HCT116 (cell line): ENCODE data around the gene TWIST2. TPM values are rescaled to one million over a fixed set of nuclear protein-coding genes. Genes with fewer than 3 reads are reported as not detected.

Source experiments
- ATAC-seq: fragments of 200-7000 bp; cut with Tn5 transposase; 2 replicates; pipeline ENCODE4 v1.9.1; 2020; ENCODE audit warnings: mild to moderate bottlenecking, moderate library complexity
- BruUV-seq: library from RNA; stranded (reverse); fragments of 400-500 nt; replicated peaks from 2 replicates; lab custom pipeline; 2021; lab: Mats Ljungman, UMichigan
- CTCF ChIA-PET: fragments of 300-600 bp; sonication (Branson Sonifier 250); formaldehyde crosslinking; loops from one replicate; lab custom pipeline; 2021; ENCODE audit warnings: antibody characterized with exemption; lab: Charles Lee
- POLR2A ChIA-PET: fragments of 300-600, 350-600 bp; sonication (Branson Sonifier 250); formaldehyde crosslinking; loops from one replicate; lab custom pipeline; 2021; ENCODE audit warnings: antibody characterized with exemption; lab: Charles Lee
- RAD21 ChIA-PET, 2 experiments: fragments of 300-600 bp; sonication (Branson Sonifier 250); formaldehyde crosslinking; loops; one replicate each; lab custom pipeline; 2023; ENCODE audit warnings: low total read pairs in 2 of 2; ENCODE audit not compliant: uncharacterized antibody in 2 of 2, unreplicated experiment in 2 of 2, low non-redundant PET in 1 of 2; lab: Charles Lee
- DNase-seq: peaks from one replicate; pipeline ENCODE4 v3.0.0-alpha.2; 2010; ENCODE audit warnings: low read depth, low spot score
- H2AFZ ChIP-seq: fragments of 200-600 bp; shearing (Covaris generic), sonication (generic); 2 replicates; pipeline ENCODE4 v1.6.1; 2017; ENCODE audit warnings: low read depth, mixed run types, mixed read lengths, antibody characterized with exemption, low read length; ENCODE audit not compliant: poor library complexity, severe bottlenecking
- H3K27ac ChIP-seq: 2 replicates; pipeline ENCODE4 v1.5.1; 2012; ENCODE audit warnings: low read depth, low read length
- H3K27me3 ChIP-seq: fragments of 200-600 bp; sonication (generic); 2 replicates; pipeline ENCODE4 v1.6.1; 2016; ENCODE audit warnings: mixed run types, low read length, mixed read lengths; ENCODE audit not compliant: insufficient read depth
- H3K36me3 ChIP-seq, 2 experiments: fragments of 200-500 bp in 1 of 2; fragments of 200-600 bp in 1 of 2; sonication (Bioruptor generic) in 1 of 2; sonication (generic) in 1 of 2; 2 replicates each; pipeline versions ENCODE4 v1.5.1 to v1.6.1; 2014 to 2016; ENCODE audit warnings: low read length in 2 of 2, inconsistent platforms in 1 of 2, mixed read lengths in 1 of 2, mixed run types in 1 of 2; ENCODE audit not compliant: insufficient read depth in 2 of 2, control insufficient read depth in 1 of 2
- H3K4me1 ChIP-seq, 2 experiments: fragments of 200-600 bp in 1 of 2; sonication (generic) in 1 of 2; 2 replicates each; pipeline versions ENCODE4 v1.5.1 to v1.6.1; 2012 to 2017; ENCODE audit warnings: low read length in 2 of 2, inconsistent platforms in 1 of 2, mild to moderate bottlenecking in 1 of 2, mixed read lengths in 1 of 2, mixed run types in 1 of 2, moderate library complexity in 1 of 2; ENCODE audit not compliant: insufficient read depth in 2 of 2, control insufficient read depth in 1 of 2
- H3K4me2 ChIP-seq: fragments of 200-600 bp; sonication (generic); 2 replicates; pipeline ENCODE4 v1.6.1; 2017; ENCODE audit warnings: mixed run types, low read length, mixed read lengths
- H3K4me3 ChIP-seq, 2 experiments: fragments of 200-600 bp in 1 of 2; sonication (generic) in 1 of 2; replicated peaks in 1 of 2; 2 replicates each; pipeline ENCODE4 v1.5.1; 2011 to 2016; ENCODE audit warnings: low read length in 2 of 2, control low read depth in 1 of 2, low read depth in 1 of 2, mild to moderate bottlenecking in 1 of 2, mixed read lengths in 1 of 2, mixed run types in 1 of 2
- H3K79me2 ChIP-seq: fragments of 200-600 bp; sonication (generic); 2 replicates; pipeline ENCODE4 v1.6.1; 2017; ENCODE audit warnings: mild to moderate bottlenecking, mixed run types, low read length, moderate library complexity, mixed read lengths; ENCODE audit not compliant: insufficient read depth
- H3K9ac ChIP-seq: fragments of 200-600 bp; sonication (generic); 2 replicates; pipeline ENCODE4 v1.6.1; 2016; ENCODE audit warnings: low read length, mixed read lengths
- H3K9me2 ChIP-seq: fragments of 200-600 bp; sonication (generic), shearing (Covaris generic); 2 replicates; pipeline ENCODE4 v1.6.1; 2017; ENCODE audit warnings: mixed run types, mild to moderate bottlenecking, moderate library complexity; ENCODE audit not compliant: insufficient read depth
- H3K9me3 ChIP-seq, 2 experiments: fragments of 200-500 bp in 1 of 2; fragments of 200-600 bp in 1 of 2; sonication (Bioruptor generic) in 1 of 2; sonication (generic) in 1 of 2; 2 replicates each; pipeline ENCODE4 v1.6.1; 2014 to 2017; ENCODE audit warnings: low read length in 2 of 2, mixed read lengths in 2 of 2, inconsistent platforms in 1 of 2, low read depth in 1 of 2, mild to moderate bottlenecking in 1 of 2, mixed run types in 1 of 2, moderate library complexity in 1 of 2; ENCODE audit not compliant: control insufficient read depth in 1 of 2, insufficient read depth in 1 of 2
- H4K20me1 ChIP-seq: fragments of 200-600 bp; sonication (generic), shearing (Covaris generic); 2 replicates; pipeline ENCODE4 v1.6.1; 2017; ENCODE audit warnings: mixed run types, mild to moderate bottlenecking, moderate library complexity; ENCODE audit not compliant: insufficient read depth
- CBX3 ChIP-seq: IDR thresholded peaks from 2 replicates; pipeline ENCODE4 v1.6.1; 2012; ENCODE audit warnings: low read depth
- EGR1 ChIP-seq: IDR thresholded peaks from 2 replicates; pipeline ENCODE4 v1.6.1; 2012; ENCODE audit warnings: low read depth
- EZH2 ChIP-seq: fragments of 200-600 bp; sonication (generic); IDR thresholded peaks from 2 replicates; pipeline ENCODE4 v1.6.1; 2017; ENCODE audit warnings: antibody characterized with exemption, mixed run types
- FOSL1 ChIP-seq: IDR thresholded peaks from 2 replicates; pipeline ENCODE4 v1.6.1; 2012; ENCODE audit warnings: low read depth
- JUND ChIP-seq: IDR thresholded peaks from 2 replicates; pipeline ENCODE4 v1.6.1; 2012
- POLR2A ChIP-seq: IDR thresholded peaks from 2 replicates; pipeline ENCODE4 v1.7.0; 2011; ENCODE audit warnings: borderline replicate concordance; ENCODE audit not compliant: insufficient read depth, insufficient read length; ENCODE audit errors: extremely low read depth
- POLR2AphosphoS5 ChIP-seq: IDR thresholded peaks from 2 replicates; pipeline ENCODE4 v1.6.1; 2011; ENCODE audit warnings: mild to moderate bottlenecking, low read depth, low read length, moderate library complexity
- RAD21 ChIP-seq: IDR thresholded peaks from 2 replicates; pipeline ENCODE4 v1.6.1; 2012; ENCODE audit warnings: low read depth, mild to moderate bottlenecking
- SIN3A ChIP-seq: IDR thresholded peaks from 2 replicates; pipeline ENCODE4 v1.6.1; 2012; ENCODE audit warnings: low read depth
- SP1 ChIP-seq: IDR thresholded peaks from 2 replicates; pipeline ENCODE4 v1.6.1; 2012; ENCODE audit warnings: low read depth
- SRF ChIP-seq: IDR thresholded peaks from 2 replicates; pipeline ENCODE4 v1.6.1; 2012; ENCODE audit warnings: low read depth
- YY1 ChIP-seq: IDR thresholded peaks from 2 replicates; pipeline ENCODE4 v1.6.1; 2011; ENCODE audit warnings: low read length, low read depth, moderate library complexity, mild to moderate bottlenecking; ENCODE audit not compliant: insufficient replicate concordance; ENCODE audit errors: extremely low read depth
- intact Hi-C: fragments of 100-400 bp; cut with micrococcal nuclease; formaldehyde crosslinking; loops from 2 replicates; pipeline ENCODE4 v1.10.0; 2022
- total RNA-seq: library from RNA; stranded (reverse); gene quantifications from one replicate; pipeline ENCODE4 v1.2.1, GENCODE V29; 2021; ENCODE audit not compliant: unreplicated experiment
- TF ChIP-seq, protein P1 (sequence below): IDR thresholded peaks from 2 replicates; pipeline ENCODE4 v1.6.1; 2012
- TF ChIP-seq, protein P2 (sequence below): IDR thresholded peaks from 2 replicates; pipeline ENCODE4 v1.6.1; 2012
- TF ChIP-seq, protein P3 (sequence below): IDR thresholded peaks from 2 replicates; pipeline ENCODE4 v1.6.1; 2011; ENCODE audit warnings: mild to moderate bottlenecking, low read length, moderate library complexity; ENCODE audit not compliant: insufficient replicate concordance; ENCODE audit errors: extremely low read depth
- TF ChIP-seq, protein P4 (sequence below), 3 experiments: fragments of 200-600 bp in 1 of 3; sonication (generic) in 1 of 3; IDR thresholded peaks in 2 of 3; conservative IDR thresholded peaks in 1 of 3; 2 replicates each; pipeline ENCODE4 v1.5.1; 2012 to 2017; ENCODE audit warnings: low read depth in 2 of 3, low read length in 2 of 3, antibody characterized with exemption in 1 of 3, borderline replicate concordance in 1 of 3, control low read depth in 1 of 3, mild to moderate bottlenecking in 1 of 3, mixed read lengths in 1 of 3, mixed run types in 1 of 3, moderate library complexity in 1 of 3; ENCODE audit not compliant: insufficient read depth in 1 of 3

Gene TWIST2
- total RNA-seq, 1 experiment from 2014 or later = not detected

DNA sequence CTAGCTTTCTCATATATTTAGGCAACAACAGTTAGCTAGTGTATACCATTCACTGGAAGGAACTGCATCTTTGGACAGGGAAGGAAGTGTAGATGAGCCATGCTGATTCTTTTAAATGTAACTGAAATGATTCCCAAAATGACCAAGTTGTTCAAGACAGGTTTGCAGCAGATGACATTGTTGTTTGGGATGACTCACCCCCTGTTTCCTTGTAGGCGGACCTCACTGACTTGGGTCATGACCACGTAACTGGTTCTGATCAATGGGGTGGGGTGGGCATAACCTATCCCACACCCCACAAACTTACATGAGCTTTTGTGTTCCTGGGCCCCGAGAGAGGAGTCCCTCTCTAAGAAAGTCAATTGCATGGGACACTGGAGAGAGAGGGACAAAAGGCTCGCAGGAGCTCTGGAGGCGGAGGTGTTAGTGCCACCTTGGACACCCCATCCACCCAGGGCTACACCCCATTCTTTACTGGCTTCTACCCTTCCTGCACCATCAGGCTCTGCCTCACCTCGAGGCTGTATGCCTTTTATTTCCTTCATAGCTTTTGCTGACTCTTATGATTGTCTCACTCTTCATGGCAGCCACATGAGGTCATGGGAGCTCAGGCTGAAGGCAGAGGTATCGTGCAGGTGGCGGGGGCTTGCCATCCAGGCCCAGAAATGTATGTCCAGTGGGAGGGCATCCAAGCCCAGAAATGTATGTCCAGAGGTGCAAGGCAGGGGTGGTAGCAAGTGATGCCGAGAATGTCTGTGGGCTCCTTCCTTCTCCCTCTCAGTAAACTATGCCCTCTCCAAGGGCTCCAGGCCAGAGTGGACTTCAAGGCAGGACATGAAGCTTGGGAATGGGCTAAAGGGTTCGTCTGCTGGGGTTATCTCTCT, 108.0 kb downstream of the TWIST2 start:
- ChIA-PET CTCF (no interaction called here), POLR2A (interaction anchor here (0.5 kb wide), 1 partner anchor 19 kb away, joined by 3 read pairs; no protein-coding TSS in a partner anchor), RAD21 (no interaction called here)
- Histone ChIP-seq H3K4me3 (no peak overlapping the region), H3K79me2 (no peaks in the 10 kb centered on the region), H3K27ac (no peak overlapping the region), H4K20me1 (no peaks in the 10 kb centered on the region), H3K4me1 (peaks cover 0 to 15% of the 10 kb centered on the region in 2 experiments; a peak in 2 of 4 replicates), H3K9me2 (no peaks in the 10 kb centered on the region), H3K27me3 (no peaks in the 10 kb centered on the region), H3K4me2 (peak overlapping the region; percentile 33), H3K9me3 (no peaks in the 10 kb centered on the region), H3K9ac (no peak overlapping the region), H2AFZ (no peak overlapping the region)
- DNase-seq = no peak
- intact Hi-C loops = no loop called here
- BruUV-seq = no TSS peak
- no peak for TF ChIP-seq EZH2
- TF ChIP-seq, protein P1, sequence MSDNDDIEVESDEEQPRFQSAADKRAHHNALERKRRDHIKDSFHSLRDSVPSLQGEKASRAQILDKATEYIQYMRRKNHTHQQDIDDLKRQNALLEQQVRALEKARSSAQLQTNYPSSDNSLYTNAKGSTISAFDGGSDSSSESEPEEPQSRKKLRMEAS = no peak
- TF ChIP-seq EGR1 = no peak
- TF ChIP-seq FOSL1 = peak; percentile 48
- TF ChIP-seq SRF = no peak
- TF ChIP-seq SP1 = 0 out of 2 replicates have a peak, but pooled peaks have one; percentile 15
- peak; percentile 34; the same call in 1 of the 2 replicates for TF ChIP-seq JUND
- TF ChIP-seq, all 23 proteins: peak for 3
- ATAC-seq = no peak; the same call in 1 of the 2 replicates
- no peaks in the 10 kb centered on the region for H3K36me3 ChIP-seq

DNA sequence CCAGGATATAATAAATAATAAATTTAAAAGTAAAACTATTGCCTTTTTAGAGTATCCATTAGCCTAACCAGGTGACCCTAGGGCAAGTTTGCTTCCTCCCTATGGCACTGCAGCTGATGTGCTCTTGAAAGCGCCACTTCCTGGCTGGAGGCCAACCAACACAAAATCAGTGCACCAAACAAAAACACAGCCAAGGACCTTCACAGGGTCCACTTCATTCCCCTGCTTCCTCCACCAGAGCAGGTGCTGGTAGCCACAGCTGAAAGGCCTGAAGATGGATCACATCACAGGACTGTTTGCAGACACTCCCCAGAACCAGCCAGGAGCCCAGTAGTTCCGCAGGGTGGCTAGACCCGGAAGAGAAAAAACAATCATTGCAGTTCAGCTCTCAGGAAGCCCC, 108.8 kb downstream of the TWIST2 start:
- no peak for ATAC-seq
- intact Hi-C loops = no loop called here
- TF ChIP-seq SIN3A = no peak
- no peak for TF ChIP-seq YY1
- no peak for TF ChIP-seq EZH2
- TF ChIP-seq, protein P2, sequence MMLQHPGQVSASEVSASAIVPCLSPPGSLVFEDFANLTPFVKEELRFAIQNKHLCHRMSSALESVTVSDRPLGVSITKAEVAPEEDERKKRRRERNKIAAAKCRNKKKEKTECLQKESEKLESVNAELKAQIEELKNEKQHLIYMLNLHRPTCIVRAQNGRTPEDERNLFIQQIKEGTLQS = no peak
- TF ChIP-seq POLR2AphosphoS5 = no peak
- TF ChIP-seq CBX3 = no peak
- TF ChIP-seq, protein P3, sequence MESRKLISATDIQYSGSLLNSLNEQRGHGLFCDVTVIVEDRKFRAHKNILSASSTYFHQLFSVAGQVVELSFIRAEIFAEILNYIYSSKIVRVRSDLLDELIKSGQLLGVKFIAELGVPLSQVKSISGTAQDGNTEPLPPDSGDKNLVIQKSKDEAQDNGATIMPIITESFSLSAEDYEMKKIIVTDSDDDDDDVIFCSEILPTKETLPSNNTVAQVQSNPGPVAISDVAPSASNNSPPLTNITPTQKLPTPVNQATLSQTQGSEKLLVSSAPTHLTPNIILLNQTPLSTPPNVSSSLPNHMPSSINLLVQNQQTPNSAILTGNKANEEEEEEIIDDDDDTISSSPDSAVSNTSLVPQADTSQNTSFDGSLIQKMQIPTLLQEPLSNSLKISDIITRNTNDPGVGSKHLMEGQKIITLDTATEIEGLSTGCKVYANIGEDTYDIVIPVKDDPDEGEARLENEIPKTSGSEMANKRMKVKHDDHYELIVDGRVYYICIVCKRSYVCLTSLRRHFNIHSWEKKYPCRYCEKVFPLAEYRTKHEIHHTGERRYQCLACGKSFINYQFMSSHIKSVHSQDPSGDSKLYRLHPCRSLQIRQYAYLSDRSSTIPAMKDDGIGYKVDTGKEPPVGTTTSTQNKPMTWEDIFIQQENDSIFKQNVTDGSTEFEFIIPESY = no peak
- no peak for TF ChIP-seq RAD21
- TF ChIP-seq, protein P4, sequence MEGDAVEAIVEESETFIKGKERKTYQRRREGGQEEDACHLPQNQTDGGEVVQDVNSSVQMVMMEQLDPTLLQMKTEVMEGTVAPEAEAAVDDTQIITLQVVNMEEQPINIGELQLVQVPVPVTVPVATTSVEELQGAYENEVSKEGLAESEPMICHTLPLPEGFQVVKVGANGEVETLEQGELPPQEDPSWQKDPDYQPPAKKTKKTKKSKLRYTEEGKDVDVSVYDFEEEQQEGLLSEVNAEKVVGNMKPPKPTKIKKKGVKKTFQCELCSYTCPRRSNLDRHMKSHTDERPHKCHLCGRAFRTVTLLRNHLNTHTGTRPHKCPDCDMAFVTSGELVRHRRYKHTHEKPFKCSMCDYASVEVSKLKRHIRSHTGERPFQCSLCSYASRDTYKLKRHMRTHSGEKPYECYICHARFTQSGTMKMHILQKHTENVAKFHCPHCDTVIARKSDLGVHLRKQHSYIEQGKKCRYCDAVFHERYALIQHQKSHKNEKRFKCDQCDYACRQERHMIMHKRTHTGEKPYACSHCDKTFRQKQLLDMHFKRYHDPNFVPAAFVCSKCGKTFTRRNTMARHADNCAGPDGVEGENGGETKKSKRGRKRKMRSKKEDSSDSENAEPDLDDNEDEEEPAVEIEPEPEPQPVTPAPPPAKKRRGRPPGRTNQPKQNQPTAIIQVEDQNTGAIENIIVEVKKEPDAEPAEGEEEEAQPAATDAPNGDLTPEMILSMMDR (IDR thresholded peaks at IDR 0.05 in 2 of 3, conservative IDR thresholded peaks at IDR 0.05 in 1 of 3; ENCODE audit: borderline replicate concordance in 1 of 3, insufficient read depth in 1 of 3, low read depth in 2 of 3, low read length in 2 of 3) = no peak
- TF ChIP-seq JUND = no peak
- TF ChIP-seq POLR2A = no peak

More for the DNA sequence above, 108.8 kb downstream of the TWIST2 start:
- BruUV-seq = no TSS peak
- H3K27me3 ChIP-seq = no peaks in the 10 kb centered on the region
- H4K20me1 ChIP-seq = no peaks in the 10 kb centered on the region
- H3K36me3 ChIP-seq = no peaks in the 10 kb centered on the region
- H3K4me1 ChIP-seq = peaks cover 0 to 15% of the 10 kb centered on the region in 2 experiments; a peak in 2 of 4 replicates
- ChIA-PET CTCF (no interaction called here), RAD21 (no interaction called here), POLR2A (interaction anchor here (1.3 kb wide), 1 partner anchor 9 kb away, joined by 3 read pairs; no protein-coding TSS in a partner anchor)
- DNase-seq = no peak
- H3K27ac ChIP-seq = no peak overlapping the region
- no peaks in the 10 kb centered on the region for H3K79me2 ChIP-seq
- H2AFZ ChIP-seq = no peak overlapping the region
- no peaks in the 10 kb centered on the region for H3K9me3 ChIP-seq
- no peak overlapping the region for H3K4me3 ChIP-seq
- H3K9ac ChIP-seq = no peak overlapping the region
- H3K4me2 ChIP-seq = no peak overlapping the region
- H3K9me2 ChIP-seq = no peaks in the 10 kb centered on the region
